SU-DHL-6 (cell line): ENCODE results near the gene PLA2G4E.

Experiments
- EZH2phosphoT487 ChIP-seq: fragments of 200-600 bp; sonication (generic), shearing (Covaris generic); conservative IDR thresholded peaks from 2 replicates; pipeline ENCODE4 v1.6.1; 2018; ENCODE audit warnings: mild to moderate bottlenecking, antibody characterized with exemption, low read length, moderate library complexity, mixed read lengths
- TF ChIP-seq, protein P1 (sequence below): fragments of 200-600 bp; sonication (generic); IDR thresholded peaks from one replicate; pipeline ENCODE4 v1.5.1; 2017; ENCODE audit warnings: antibody characterized with exemption, mild to moderate bottlenecking, low read length, moderate library complexity; ENCODE audit not compliant: insufficient read depth, poor library complexity, severe bottlenecking

DNA sequence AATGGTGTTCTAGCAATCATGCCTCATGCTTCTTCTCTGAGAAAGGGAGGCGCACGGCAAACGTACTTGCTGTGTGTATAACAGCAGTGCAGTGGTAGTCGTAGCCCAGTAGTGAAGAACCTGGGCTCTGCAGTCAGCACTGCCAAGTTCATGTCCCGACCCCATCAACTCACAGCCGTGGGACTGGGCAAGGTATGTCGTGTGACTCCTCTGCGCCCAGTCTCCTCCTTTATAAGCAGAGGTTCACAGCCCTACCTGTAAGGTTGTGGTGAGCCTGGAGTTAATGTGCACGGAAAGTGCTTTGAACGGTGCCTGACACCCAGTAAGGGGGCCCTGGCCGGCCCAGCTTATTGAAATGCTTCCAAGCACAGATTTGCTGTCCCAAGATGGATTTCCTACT lies 75.1 kb downstream of the PLA2G4E start:
- TF ChIP-seq, protein P1, sequence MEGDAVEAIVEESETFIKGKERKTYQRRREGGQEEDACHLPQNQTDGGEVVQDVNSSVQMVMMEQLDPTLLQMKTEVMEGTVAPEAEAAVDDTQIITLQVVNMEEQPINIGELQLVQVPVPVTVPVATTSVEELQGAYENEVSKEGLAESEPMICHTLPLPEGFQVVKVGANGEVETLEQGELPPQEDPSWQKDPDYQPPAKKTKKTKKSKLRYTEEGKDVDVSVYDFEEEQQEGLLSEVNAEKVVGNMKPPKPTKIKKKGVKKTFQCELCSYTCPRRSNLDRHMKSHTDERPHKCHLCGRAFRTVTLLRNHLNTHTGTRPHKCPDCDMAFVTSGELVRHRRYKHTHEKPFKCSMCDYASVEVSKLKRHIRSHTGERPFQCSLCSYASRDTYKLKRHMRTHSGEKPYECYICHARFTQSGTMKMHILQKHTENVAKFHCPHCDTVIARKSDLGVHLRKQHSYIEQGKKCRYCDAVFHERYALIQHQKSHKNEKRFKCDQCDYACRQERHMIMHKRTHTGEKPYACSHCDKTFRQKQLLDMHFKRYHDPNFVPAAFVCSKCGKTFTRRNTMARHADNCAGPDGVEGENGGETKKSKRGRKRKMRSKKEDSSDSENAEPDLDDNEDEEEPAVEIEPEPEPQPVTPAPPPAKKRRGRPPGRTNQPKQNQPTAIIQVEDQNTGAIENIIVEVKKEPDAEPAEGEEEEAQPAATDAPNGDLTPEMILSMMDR: no peak
- no peak for TF ChIP-seq EZH2phosphoT487
